WTC11 (cell line): ENCODE measurements around the gene CYP11A1. TPM values are rescaled to one million over a fixed set of nuclear protein-coding genes. Genes with fewer than 3 reads are reported as not detected.

Experiments used
- FOXK1 ChIP-seq: sonication (generic); formaldehyde crosslinking; IDR thresholded peaks from 2 replicates; pipeline ENCODE4 v1.8.0; 2022; ENCODE audit warnings: mild to moderate bottlenecking, moderate library complexity, missing genetic modification reagents
- FOXP1 ChIP-seq: sonication (generic); formaldehyde crosslinking; IDR thresholded peaks from 2 replicates; pipeline ENCODE4 v1.8.0; 2022; ENCODE audit warnings: missing genetic modification reagents, mild to moderate bottlenecking, moderate library complexity, borderline replicate concordance
- NFATC4 ChIP-seq: fragments of 250-450 bp; sonication (Bioruptor Pico); IDR thresholded peaks from 2 replicates; pipeline ENCODE4 v1.9.0; 2021; ENCODE audit warnings: mild to moderate bottlenecking
- NR3C1 ChIP-seq: sonication (generic); formaldehyde crosslinking; conservative IDR thresholded peaks from 2 replicates; pipeline ENCODE4 v1.8.1; 2023; ENCODE audit warnings: low read depth, mild to moderate bottlenecking, missing genetic modification reagents
- OVOL2 ChIP-seq: fragments of 250-450 bp; sonication (Bioruptor Pico); IDR thresholded peaks from 2 replicates; pipeline ENCODE4 v1.9.0; 2021; ENCODE audit warnings: mild to moderate bottlenecking, borderline replicate concordance
- SMAD3 ChIP-seq: sonication (generic); formaldehyde crosslinking; IDR thresholded peaks from 2 replicates; pipeline ENCODE4 v1.8.0; 2022; ENCODE audit warnings: missing genetic modification reagents, mild to moderate bottlenecking, borderline replicate concordance
- SMAD4 ChIP-seq: sonication (generic); formaldehyde crosslinking; IDR thresholded peaks from 2 replicates; pipeline ENCODE4 v1.8.0; 2022; ENCODE audit warnings: mild to moderate bottlenecking, missing genetic modification reagents
- TCF7 ChIP-seq: sonication (generic); formaldehyde crosslinking; IDR thresholded peaks from 2 replicates; pipeline ENCODE4 v1.8.0; 2022; ENCODE audit warnings: mild to moderate bottlenecking, low read depth, missing genetic modification reagents, moderate library complexity
- TEAD4 ChIP-seq: sonication (generic); formaldehyde crosslinking; IDR thresholded peaks from 2 replicates; pipeline ENCODE4 v1.8.0; 2022; ENCODE audit warnings: mild to moderate bottlenecking, missing genetic modification reagents
- ZNF396 ChIP-seq: fragments of 250-450 bp; sonication (Bioruptor Pico); IDR thresholded peaks from 2 replicates; pipeline ENCODE4 v1.8.0; 2021; ENCODE audit warnings: mild to moderate bottlenecking, moderate library complexity, borderline replicate concordance
- ZNF423 ChIP-seq: fragments of 250-450 bp; sonication (Bioruptor Pico); IDR thresholded peaks from 2 replicates; pipeline ENCODE4 v2.1.2; 2022; ENCODE audit warnings: mild to moderate bottlenecking, moderate library complexity
- total RNA-seq: library from RNA; stranded (reverse); gene quantifications from 3 replicates; pipeline ENCODE4 v1.2.3, GENCODE V29; 2021
- TF ChIP-seq, protein P1 (sequence below): sonication (generic); formaldehyde crosslinking; IDR thresholded peaks from 2 replicates; pipeline ENCODE4 v1.8.1; 2023; ENCODE audit warnings: mild to moderate bottlenecking, moderate library complexity, missing genetic modification reagents
- TF ChIP-seq, protein P2 (sequence below): sonication (generic); formaldehyde crosslinking; IDR thresholded peaks from 2 replicates; pipeline ENCODE4 v1.8.1; 2022; ENCODE audit warnings: missing genetic modification reagents, borderline replicate concordance
- TF ChIP-seq, protein P3 (sequence below): sonication (generic); formaldehyde crosslinking; IDR thresholded peaks from 2 replicates; pipeline ENCODE4 v1.8.1; 2023; ENCODE audit warnings: mild to moderate bottlenecking, missing genetic modification reagents
- TF ChIP-seq, protein P4 (sequence below): sonication (generic); formaldehyde crosslinking; IDR thresholded peaks from 2 replicates; pipeline ENCODE4 v1.8.1; 2023; ENCODE audit warnings: mild to moderate bottlenecking, missing genetic modification reagents, moderate library complexity
- TF ChIP-seq, protein P5 (sequence below): sonication (generic); formaldehyde crosslinking; IDR thresholded peaks from 2 replicates; pipeline ENCODE4 v1.8.0; 2023; ENCODE audit warnings: mild to moderate bottlenecking, missing genetic modification reagents
- TF ChIP-seq, protein P6 (sequence below): sonication (generic); formaldehyde crosslinking; IDR thresholded peaks from 2 replicates; pipeline ENCODE4 v1.8.1; 2022; ENCODE audit warnings: low read depth, mild to moderate bottlenecking, moderate library complexity, missing genetic modification reagents, borderline replicate concordance
- TF ChIP-seq, protein P7 (sequence below): sonication (generic); formaldehyde crosslinking; IDR thresholded peaks from 2 replicates; pipeline ENCODE4 v1.8.0; 2022; ENCODE audit warnings: missing genetic modification reagents
- TF ChIP-seq, protein P8 (sequence below): sonication (generic); formaldehyde crosslinking; IDR thresholded peaks from 2 replicates; pipeline ENCODE4 v1.8.1; 2023; ENCODE audit warnings: mild to moderate bottlenecking, missing genetic modification reagents, moderate library complexity
- TF ChIP-seq, protein P9 (sequence below): sonication (generic); formaldehyde crosslinking; IDR thresholded peaks from 2 replicates; pipeline ENCODE4 v1.8.0; 2022; ENCODE audit warnings: mild to moderate bottlenecking, missing genetic modification reagents
- TF ChIP-seq, protein P10 (sequence below): sonication (generic); formaldehyde crosslinking; IDR thresholded peaks from 2 replicates; pipeline ENCODE4 v1.8.0; 2022; ENCODE audit warnings: mild to moderate bottlenecking, missing genetic modification reagents

CYP11A1 gene
- total RNA-seq, 1 experiment from 2014 or later: 3.4 TPM

DNA sequence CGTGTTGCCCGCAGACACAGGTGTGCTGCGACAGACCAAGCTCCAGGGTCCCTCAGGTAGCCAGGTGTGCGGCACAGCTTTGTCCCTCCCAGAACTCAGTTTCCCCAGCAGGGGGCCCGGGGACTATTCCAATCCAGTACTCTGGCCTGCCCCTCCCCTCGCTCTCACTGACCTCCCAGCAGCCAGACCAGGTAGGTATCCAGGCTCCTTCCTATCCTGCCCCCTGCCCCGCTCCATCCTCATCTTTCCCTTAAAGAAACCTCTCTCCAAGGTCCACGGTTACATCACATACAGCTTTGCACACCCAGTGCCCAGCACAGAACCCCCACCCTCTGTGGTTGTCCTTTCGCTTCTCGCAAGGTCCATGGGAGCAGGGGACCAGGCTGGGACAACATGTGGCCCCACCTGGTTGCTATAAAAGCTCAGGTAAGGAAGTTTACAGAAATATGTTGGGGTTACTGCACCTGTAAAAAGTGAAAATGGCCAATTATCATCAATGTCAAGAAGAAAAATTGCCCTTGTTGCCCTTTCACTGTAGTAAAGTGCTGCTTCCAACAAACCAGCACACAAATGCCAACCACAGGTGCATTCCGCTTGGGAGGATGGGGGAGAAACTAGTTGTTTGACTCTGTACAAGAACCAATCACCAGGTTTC, 7.3 kb upstream of the CYP11A1 start (continued):
- TF ChIP-seq, protein P1, sequence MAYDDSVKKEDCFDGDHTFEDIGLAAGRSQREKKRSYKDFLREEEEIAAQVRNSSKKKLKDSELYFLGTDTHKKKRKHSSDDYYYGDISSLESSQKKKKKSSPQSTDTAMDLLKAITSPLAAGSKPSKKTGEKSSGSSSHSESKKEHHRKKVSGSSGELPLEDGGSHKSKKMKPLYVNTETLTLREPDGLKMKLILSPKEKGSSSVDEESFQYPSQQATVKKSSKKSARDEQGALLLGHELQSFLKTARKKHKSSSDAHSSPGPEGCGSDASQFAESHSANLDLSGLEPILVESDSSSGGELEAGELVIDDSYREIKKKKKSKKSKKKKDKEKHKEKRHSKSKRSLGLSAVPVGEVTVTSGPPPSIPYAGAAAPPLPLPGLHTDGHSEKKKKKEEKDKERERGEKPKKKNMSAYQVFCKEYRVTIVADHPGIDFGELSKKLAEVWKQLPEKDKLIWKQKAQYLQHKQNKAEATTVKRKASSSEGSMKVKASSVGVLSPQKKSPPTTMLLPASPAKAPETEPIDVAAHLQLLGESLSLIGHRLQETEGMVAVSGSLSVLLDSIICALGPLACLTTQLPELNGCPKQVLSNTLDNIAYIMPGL (CRISPR knock-in tag): no peak
- TF ChIP-seq, protein P2, sequence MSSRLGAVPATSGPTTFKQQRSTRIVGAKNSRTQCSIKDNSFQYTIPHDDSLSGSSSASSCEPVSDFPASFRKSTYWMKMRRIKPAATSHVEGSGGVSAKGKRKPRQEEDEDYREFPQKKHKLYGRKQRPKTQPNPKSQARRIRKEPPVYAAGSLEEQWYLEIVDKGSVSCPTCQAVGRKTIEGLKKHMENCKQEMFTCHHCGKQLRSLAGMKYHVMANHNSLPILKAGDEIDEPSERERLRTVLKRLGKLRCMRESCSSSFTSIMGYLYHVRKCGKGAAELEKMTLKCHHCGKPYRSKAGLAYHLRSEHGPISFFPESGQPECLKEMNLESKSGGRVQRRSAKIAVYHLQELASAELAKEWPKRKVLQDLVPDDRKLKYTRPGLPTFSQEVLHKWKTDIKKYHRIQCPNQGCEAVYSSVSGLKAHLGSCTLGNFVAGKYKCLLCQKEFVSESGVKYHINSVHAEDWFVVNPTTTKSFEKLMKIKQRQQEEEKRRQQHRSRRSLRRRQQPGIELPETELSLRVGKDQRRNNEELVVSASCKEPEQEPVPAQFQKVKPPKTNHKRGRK (CRISPR knock-in tag): no peak
- TF ChIP-seq FOXP1 (CRISPR knock-in tag) (no peak; the same call in 1 of the 2 replicates), NR3C1 (CRISPR knock-in tag) (no peak), TEAD4 (no peak), OVOL2 (CRISPR knock-in tag) (no peak), NFATC4 (CRISPR knock-in tag) (no peak), FOXK1 (CRISPR knock-in tag) (no peak), ZNF396 (CRISPR knock-in tag) (no peak), SMAD4 (CRISPR knock-in tag) (no peak), SMAD3 (CRISPR knock-in tag) (peak; percentile 47; the same call in 1 of the 2 replicates), TCF7 (CRISPR knock-in tag) (no peak), ZNF423 (CRISPR knock-in tag) (no peak)
- TF ChIP-seq, protein P3, sequence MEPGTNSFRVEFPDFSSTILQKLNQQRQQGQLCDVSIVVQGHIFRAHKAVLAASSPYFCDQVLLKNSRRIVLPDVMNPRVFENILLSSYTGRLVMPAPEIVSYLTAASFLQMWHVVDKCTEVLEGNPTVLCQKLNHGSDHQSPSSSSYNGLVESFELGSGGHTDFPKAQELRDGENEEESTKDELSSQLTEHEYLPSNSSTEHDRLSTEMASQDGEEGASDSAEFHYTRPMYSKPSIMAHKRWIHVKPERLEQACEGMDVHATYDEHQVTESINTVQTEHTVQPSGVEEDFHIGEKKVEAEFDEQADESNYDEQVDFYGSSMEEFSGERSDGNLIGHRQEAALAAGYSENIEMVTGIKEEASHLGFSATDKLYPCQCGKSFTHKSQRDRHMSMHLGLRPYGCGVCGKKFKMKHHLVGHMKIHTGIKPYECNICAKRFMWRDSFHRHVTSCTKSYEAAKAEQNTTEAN (CRISPR knock-in tag): no peak
- TF ChIP-seq, protein P4, sequence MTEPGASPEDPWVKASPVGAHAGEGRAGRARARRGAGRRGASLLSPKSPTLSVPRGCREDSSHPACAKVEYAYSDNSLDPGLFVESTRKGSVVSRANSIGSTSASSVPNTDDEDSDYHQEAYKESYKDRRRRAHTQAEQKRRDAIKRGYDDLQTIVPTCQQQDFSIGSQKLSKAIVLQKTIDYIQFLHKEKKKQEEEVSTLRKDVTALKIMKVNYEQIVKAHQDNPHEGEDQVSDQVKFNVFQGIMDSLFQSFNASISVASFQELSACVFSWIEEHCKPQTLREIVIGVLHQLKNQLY (CRISPR knock-in tag): peak; percentile 45; the same call in 1 of the 2 replicates
- TF ChIP-seq, protein P5, sequence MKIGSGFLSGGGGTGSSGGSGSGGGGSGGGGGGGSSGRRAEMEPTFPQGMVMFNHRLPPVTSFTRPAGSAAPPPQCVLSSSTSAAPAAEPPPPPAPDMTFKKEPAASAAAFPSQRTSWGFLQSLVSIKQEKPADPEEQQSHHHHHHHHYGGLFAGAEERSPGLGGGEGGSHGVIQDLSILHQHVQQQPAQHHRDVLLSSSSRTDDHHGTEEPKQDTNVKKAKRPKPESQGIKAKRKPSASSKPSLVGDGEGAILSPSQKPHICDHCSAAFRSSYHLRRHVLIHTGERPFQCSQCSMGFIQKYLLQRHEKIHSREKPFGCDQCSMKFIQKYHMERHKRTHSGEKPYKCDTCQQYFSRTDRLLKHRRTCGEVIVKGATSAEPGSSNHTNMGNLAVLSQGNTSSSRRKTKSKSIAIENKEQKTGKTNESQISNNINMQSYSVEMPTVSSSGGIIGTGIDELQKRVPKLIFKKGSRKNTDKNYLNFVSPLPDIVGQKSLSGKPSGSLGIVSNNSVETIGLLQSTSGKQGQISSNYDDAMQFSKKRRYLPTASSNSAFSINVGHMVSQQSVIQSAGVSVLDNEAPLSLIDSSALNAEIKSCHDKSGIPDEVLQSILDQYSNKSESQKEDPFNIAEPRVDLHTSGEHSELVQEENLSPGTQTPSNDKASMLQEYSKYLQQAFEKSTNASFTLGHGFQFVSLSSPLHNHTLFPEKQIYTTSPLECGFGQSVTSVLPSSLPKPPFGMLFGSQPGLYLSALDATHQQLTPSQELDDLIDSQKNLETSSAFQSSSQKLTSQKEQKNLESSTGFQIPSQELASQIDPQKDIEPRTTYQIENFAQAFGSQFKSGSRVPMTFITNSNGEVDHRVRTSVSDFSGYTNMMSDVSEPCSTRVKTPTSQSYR: no peak
- TF ChIP-seq, protein P6, sequence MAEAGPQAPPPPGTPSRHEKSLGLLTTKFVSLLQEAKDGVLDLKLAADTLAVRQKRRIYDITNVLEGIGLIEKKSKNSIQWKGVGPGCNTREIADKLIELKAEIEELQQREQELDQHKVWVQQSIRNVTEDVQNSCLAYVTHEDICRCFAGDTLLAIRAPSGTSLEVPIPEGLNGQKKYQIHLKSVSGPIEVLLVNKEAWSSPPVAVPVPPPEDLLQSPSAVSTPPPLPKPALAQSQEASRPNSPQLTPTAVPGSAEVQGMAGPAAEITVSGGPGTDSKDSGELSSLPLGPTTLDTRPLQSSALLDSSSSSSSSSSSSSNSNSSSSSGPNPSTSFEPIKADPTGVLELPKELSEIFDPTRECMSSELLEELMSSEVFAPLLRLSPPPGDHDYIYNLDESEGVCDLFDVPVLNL (CRISPR knock-in tag): no peak
- TF ChIP-seq, protein P7, sequence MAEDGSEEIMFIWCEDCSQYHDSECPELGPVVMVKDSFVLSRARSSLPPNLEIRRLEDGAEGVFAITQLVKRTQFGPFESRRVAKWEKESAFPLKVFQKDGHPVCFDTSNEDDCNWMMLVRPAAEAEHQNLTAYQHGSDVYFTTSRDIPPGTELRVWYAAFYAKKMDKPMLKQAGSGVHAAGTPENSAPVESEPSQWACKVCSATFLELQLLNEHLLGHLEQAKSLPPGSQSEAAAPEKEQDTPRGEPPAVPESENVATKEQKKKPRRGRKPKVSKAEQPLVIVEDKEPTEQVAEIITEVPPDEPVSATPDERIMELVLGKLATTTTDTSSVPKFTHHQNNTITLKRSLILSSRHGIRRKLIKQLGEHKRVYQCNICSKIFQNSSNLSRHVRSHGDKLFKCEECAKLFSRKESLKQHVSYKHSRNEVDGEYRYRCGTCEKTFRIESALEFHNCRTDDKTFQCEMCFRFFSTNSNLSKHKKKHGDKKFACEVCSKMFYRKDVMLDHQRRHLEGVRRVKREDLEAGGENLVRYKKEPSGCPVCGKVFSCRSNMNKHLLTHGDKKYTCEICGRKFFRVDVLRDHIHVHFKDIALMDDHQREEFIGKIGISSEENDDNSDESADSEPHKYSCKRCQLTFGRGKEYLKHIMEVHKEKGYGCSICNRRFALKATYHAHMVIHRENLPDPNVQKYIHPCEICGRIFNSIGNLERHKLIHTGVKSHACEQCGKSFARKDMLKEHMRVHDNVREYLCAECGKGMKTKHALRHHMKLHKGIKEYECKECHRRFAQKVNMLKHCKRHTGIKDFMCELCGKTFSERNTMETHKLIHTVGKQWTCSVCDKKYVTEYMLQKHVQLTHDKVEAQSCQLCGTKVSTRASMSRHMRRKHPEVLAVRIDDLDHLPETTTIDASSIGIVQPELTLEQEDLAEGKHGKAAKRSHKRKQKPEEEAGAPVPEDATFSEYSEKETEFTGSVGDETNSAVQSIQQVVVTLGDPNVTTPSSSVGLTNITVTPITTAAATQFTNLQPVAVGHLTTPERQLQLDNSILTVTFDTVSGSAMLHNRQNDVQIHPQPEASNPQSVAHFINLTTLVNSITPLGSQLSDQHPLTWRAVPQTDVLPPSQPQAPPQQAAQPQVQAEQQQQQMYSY (CRISPR knock-in tag): no peak
- TF ChIP-seq, protein P8, sequence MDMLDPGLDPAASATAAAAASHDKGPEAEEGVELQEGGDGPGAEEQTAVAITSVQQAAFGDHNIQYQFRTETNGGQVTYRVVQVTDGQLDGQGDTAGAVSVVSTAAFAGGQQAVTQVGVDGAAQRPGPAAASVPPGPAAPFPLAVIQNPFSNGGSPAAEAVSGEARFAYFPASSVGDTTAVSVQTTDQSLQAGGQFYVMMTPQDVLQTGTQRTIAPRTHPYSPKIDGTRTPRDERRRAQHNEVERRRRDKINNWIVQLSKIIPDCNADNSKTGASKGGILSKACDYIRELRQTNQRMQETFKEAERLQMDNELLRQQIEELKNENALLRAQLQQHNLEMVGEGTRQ (CRISPR knock-in tag): no peak
- TF ChIP-seq, protein P9, sequence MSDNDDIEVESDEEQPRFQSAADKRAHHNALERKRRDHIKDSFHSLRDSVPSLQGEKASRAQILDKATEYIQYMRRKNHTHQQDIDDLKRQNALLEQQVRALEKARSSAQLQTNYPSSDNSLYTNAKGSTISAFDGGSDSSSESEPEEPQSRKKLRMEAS (CRISPR knock-in tag): 0 out of 2 replicates have a peak, but pooled peaks have one; percentile 2
- TF ChIP-seq, protein P10, sequence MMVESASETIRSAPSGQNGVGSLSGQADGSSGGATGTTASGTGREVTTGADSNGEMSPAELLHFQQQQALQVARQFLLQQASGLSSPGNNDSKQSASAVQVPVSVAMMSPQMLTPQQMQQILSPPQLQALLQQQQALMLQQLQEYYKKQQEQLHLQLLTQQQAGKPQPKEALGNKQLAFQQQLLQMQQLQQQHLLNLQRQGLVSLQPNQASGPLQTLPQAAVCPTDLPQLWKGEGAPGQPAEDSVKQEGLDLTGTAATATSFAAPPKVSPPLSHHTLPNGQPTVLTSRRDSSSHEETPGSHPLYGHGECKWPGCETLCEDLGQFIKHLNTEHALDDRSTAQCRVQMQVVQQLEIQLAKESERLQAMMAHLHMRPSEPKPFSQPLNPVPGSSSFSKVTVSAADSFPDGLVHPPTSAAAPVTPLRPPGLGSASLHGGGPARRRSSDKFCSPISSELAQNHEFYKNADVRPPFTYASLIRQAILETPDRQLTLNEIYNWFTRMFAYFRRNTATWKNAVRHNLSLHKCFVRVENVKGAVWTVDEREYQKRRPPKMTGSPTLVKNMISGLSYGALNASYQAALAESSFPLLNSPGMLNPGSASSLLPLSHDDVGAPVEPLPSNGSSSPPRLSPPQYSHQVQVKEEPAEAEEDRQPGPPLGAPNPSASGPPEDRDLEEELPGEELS: no peak
